Neural cell (in vitro differentiated cells): ENCODE results near the gene MYO1H. TPM values are rescaled to one million over a fixed set of nuclear protein-coding genes. Genes with fewer than 3 reads are reported as not detected.

ENCODE experiments used
- H2AFZ ChIP-seq: fragments of 200-600, 300-800 bp; sonication (generic), shearing (Covaris generic); 2 replicates; pipeline ENCODE4 v1.6.0; 2014; ENCODE audit warnings: low read depth, mild to moderate bottlenecking, antibody characterized with exemption, low read length, moderate library complexity
- H3F3A ChIP-seq: fragments of 200-600 bp; shearing (Covaris generic); 2 replicates; pipeline ENCODE4 v1.6.1; 2016; ENCODE audit warnings: mild to moderate bottlenecking, moderate library complexity, mixed read lengths, antibody characterized with exemption, low read length; ENCODE audit not compliant: insufficient read depth, poor library complexity, severe bottlenecking
- H3K27ac ChIP-seq: fragments of 200-600, 300-800 bp; sonication (generic), shearing (Covaris generic); 2 replicates; pipeline ENCODE4 v1.5.1; 2014; ENCODE audit warnings: mild to moderate bottlenecking, low read length, moderate library complexity
- H3K27me3 ChIP-seq: fragments of 300-800, 200-600 bp; sonication (generic), shearing (Covaris generic); 2 replicates; pipeline ENCODE4 v1.6.0; 2014; ENCODE audit warnings: mild to moderate bottlenecking, low read depth, low read length, moderate library complexity; ENCODE audit not compliant: insufficient read depth
- H3K36me3 ChIP-seq: fragments of 300-800, 200-600 bp; sonication (generic), shearing (Covaris generic); 2 replicates; pipeline ENCODE4 v1.5.1; 2014; ENCODE audit warnings: mild to moderate bottlenecking, antibody characterized with exemption, low read length, moderate library complexity; ENCODE audit not compliant: insufficient read depth
- H3K4me2 ChIP-seq: fragments of 300-800, 200-600 bp; sonication (generic), shearing (Covaris generic); 2 replicates; pipeline ENCODE4 v1.6.0; 2014; ENCODE audit warnings: mild to moderate bottlenecking, low read length
- H3K4me3 ChIP-seq: fragments of 300-800, 200-600 bp; sonication (generic), shearing (Covaris generic); 2 replicates; pipeline ENCODE4 v1.5.1; 2014; ENCODE audit warnings: mild to moderate bottlenecking, low read length, moderate library complexity
- H3K79me2 ChIP-seq: fragments of 200-600 bp; shearing (Covaris generic); replicated peaks from 2 replicates; pipeline ENCODE4 v1.6.0; 2014; ENCODE audit warnings: mild to moderate bottlenecking, low read length, moderate library complexity; ENCODE audit not compliant: insufficient read depth
- H3K9ac ChIP-seq: fragments of 300-800, 200-600 bp; sonication (generic), shearing (Covaris generic); 2 replicates; pipeline ENCODE4 v1.6.1; 2016; ENCODE audit warnings: mild to moderate bottlenecking, low read length, mixed read lengths
- H3K9me2 ChIP-seq: fragments of 200-600 bp; shearing (Covaris generic); 2 replicates; pipeline ENCODE4 v1.6.1; 2016; ENCODE audit warnings: mild to moderate bottlenecking, low read length, mixed read lengths; ENCODE audit not compliant: insufficient read depth
- H3K9me3 ChIP-seq: fragments of 200-600, 300-800 bp; sonication (generic), shearing (Covaris generic); 2 replicates; pipeline ENCODE4 v1.6.1; 2016; ENCODE audit warnings: mild to moderate bottlenecking, mixed run types, low read length, moderate library complexity, mixed read lengths
- H4K20me1 ChIP-seq: fragments of 200-600 bp; shearing (Covaris generic); 2 replicates; pipeline ENCODE4 v1.6.1; 2016; ENCODE audit warnings: mild to moderate bottlenecking, mixed run types; ENCODE audit not compliant: insufficient read depth
- CTCF ChIP-seq: fragments of 450-650 bp; IDR thresholded peaks from 2 replicates; pipeline ENCODE4 v1.5.1; 2014; ENCODE audit warnings: antibody characterized with exemption, mild to moderate bottlenecking, moderate library complexity; ENCODE audit not compliant: poor library complexity, severe bottlenecking
- EP300 ChIP-seq: fragments of 450-650 bp; conservative IDR thresholded peaks from 2 replicates; pipeline ENCODE4 v1.6.1; 2014; ENCODE audit warnings: antibody characterized with exemption, mild to moderate bottlenecking, moderate library complexity; ENCODE audit not compliant: poor library complexity, severe bottlenecking
- EZH2 ChIP-seq: fragments of 200-600, 300-800 bp; shearing (Covaris generic), sonication (generic); IDR thresholded peaks from 2 replicates; pipeline ENCODE4 v1.6.1; 2014; ENCODE audit warnings: antibody characterized with exemption, low read length, borderline replicate concordance, mild to moderate bottlenecking; ENCODE audit not compliant: insufficient read depth, poor library complexity, severe bottlenecking
- MXI1 ChIP-seq: fragments of 450-650 bp; conservative IDR thresholded peaks from 2 replicates; pipeline ENCODE4 v1.6.1; 2014; ENCODE audit warnings: antibody characterized with exemption, mild to moderate bottlenecking; ENCODE audit not compliant: poor library complexity, severe bottlenecking
- POLR2AphosphoS5 ChIP-seq: IDR thresholded peaks from 2 replicates; pipeline ENCODE4 v1.6.1; 2012
- RAD21 ChIP-seq: fragments of 450-650 bp; conservative IDR thresholded peaks from 2 replicates; pipeline ENCODE4 v1.6.1; 2014; ENCODE audit warnings: antibody characterized with exemption, mild to moderate bottlenecking, moderate library complexity
- REST ChIP-seq: IDR thresholded peaks from 2 replicates; pipeline ENCODE4 v1.6.1; 2012; ENCODE audit warnings: borderline replicate concordance
- SMC3 ChIP-seq: fragments of 450-650 bp; conservative IDR thresholded peaks from 2 replicates; pipeline ENCODE4 v1.6.1; 2014; ENCODE audit warnings: antibody characterized with exemption, mild to moderate bottlenecking, moderate library complexity; ENCODE audit not compliant: poor library complexity
- TAF1 ChIP-seq: IDR thresholded peaks from 2 replicates; pipeline ENCODE4 v1.6.1; 2012; ENCODE audit warnings: low read depth
- polyA plus RNA-seq: library from polyadenylated mRNA; depleted of rRNA; stranded (reverse); fragments of >200 nt; gene quantifications from 2 replicates; pipeline ENCODE4 v1.2.3, GENCODE V29; 2014

MYO1H gene
- polyA plus RNA-seq, 1 donor from 2014 or later = 10.6 TPM

DNA sequence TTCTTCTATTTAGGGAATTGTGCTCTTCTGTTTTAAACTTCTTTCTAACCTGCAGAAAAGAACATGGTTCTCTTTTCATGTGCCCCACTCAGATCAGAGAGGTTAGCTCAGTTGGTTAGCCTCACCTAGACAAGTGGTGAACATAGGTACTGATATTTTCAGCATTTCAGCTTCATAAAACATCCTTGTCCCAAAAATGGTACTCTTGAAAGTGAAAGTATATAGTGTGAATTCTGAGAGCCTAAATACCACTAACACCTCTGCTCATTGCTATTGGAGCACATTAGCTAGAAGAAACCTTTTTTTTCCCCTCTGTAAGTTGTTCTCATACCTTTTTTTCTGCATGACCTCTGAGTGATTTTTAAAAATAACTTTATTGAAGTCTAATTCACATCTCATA, 147.3 kb downstream of the MYO1H start:
- Histone ChIP-seq H3K27ac (no peak overlapping the region), H3K27me3 (no peaks in the 10 kb centered on the region), H3K4me2 (no peak overlapping the region), H3K36me3 (no peaks in the 10 kb centered on the region), H3K9ac (no peak overlapping the region), H3K9me2 (no peaks in the 10 kb centered on the region), H2AFZ (no peak overlapping the region), H3K79me2 (no peaks in the 10 kb centered on the region), H3K4me3 (no peak overlapping the region), H3F3A (no peaks in the 10 kb centered on the region), H4K20me1 (no peaks in the 10 kb centered on the region), H3K9me3 (no peaks in the 10 kb centered on the region)
- no peak for TF ChIP-seq POLR2AphosphoS5
- TF ChIP-seq RAD21 = no peak
- TF ChIP-seq EP300 = no peak
- TF ChIP-seq SMC3 = no peak
- TF ChIP-seq CTCF = no peak

GRCh38 chr12:109496306-109496705, 148.6 kb downstream of the MYO1H start:
- no peaks in the 10 kb centered on the region for H3K36me3 ChIP-seq
- no peak overlapping the region for H3K27ac ChIP-seq
- no peaks in the 10 kb centered on the region for H3K27me3 ChIP-seq
- no peak overlapping the region for H3K4me3 ChIP-seq
- no peaks in the 10 kb centered on the region for H4K20me1 ChIP-seq
- no peaks in the 10 kb centered on the region for H3F3A ChIP-seq
- no peak overlapping the region for H2AFZ ChIP-seq
- no peak overlapping the region for H3K4me2 ChIP-seq
- H3K79me2 ChIP-seq = no peaks in the 10 kb centered on the region
- H3K9ac ChIP-seq = no peak overlapping the region
- TF ChIP-seq EZH2 (no peak), TAF1 (no peak), RAD21 (no peak), SMC3 (no peak), MXI1 (no peak), REST (no peak), EP300 (no peak), POLR2AphosphoS5 (no peak)
- no peaks in the 10 kb centered on the region for H3K9me2 ChIP-seq
- no peaks in the 10 kb centered on the region for H3K9me3 ChIP-seq

- no peaks in the 10 kb centered on the region for H3K9me3 ChIP-seq
- no peak overlapping the region for H3K27ac ChIP-seq
- no peaks in the 10 kb centered on the region for H3K27me3 ChIP-seq
- H2AFZ ChIP-seq = no peak overlapping the region
- H3K9me2 ChIP-seq = no peaks in the 10 kb centered on the region
- H3K36me3 ChIP-seq = no peaks in the 10 kb centered on the region
- no peak overlapping the region for H3K4me2 ChIP-seq
- no peaks in the 10 kb centered on the region for H4K20me1 ChIP-seq
- no peaks in the 10 kb centered on the region for H3F3A ChIP-seq
- H3K79me2 ChIP-seq = no peaks in the 10 kb centered on the region
- no peak overlapping the region for H3K4me3 ChIP-seq
- H3K9ac ChIP-seq = no peak overlapping the region
- no peak for TF ChIP-seq TAF1
- no peak for TF ChIP-seq EP300
- TF ChIP-seq CTCF = no peak
- no peak for TF ChIP-seq MXI1
- no peak for TF ChIP-seq EZH2
- no peak for TF ChIP-seq RAD21
- no peak for TF ChIP-seq POLR2AphosphoS5
- TF ChIP-seq REST = no peak
- no peak for TF ChIP-seq SMC3
These were observed 150.0 kb downstream of the MYO1H start for GRCh38 chr12:109497675-109498074.
